ENCODE measurements around the gene KCNF1. TPM values are rescaled to one million over a fixed set of nuclear protein-coding genes. Genes with fewer than 3 reads are reported as not detected.

The KCNF1 gene
- total and polyA plus RNA-seq, 2 of the 8 experiments (the other 6 are each of a cell fraction or from before 2014, with no cell fraction given), result 0.48 to 1.5 TPM

DNA sequence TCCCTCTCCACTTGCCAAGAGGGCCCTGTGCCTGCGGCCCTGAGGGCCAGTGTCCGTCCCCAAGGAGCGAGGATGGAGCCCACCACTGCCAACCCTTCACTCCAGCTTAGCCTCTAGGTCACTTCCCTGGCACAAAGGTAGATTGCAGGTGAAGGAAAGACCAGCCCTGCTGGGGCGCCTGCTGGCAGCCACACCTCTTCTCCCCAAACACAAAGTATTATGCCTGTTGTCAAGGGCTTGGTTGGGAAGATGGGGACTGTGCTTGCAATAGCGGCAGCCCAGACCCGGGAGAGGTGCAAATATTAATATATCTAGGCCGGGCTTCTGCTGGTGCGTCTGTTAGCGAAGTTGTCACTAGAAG lies 7.7 kb downstream of the KCNF1 start:
- no peak for DNase-seq (ENCODE audit: low read depth in 1 of 2, low spot score in 2 of 2)
- Histone ChIP-seq H3K9ac (replicated peaks in 1 of 4; ENCODE audit: extremely low read depth in 1 of 4, low read depth in 3 of 4, low read length in 3 of 4) (no peak overlapping the region), H2BK5ac (ENCODE audit: low read depth, low read length) (peak overlapping the region; percentile 88; the same call in 1 of the 2 replicates), H3K23ac (ENCODE audit: insufficient read length) (no peak overlapping the region), H3K4ac (replicated peaks; ENCODE audit: insufficient read length, low read depth, low read length) (no peak overlapping the region), H3K4me1 (replicated peaks in 1 of 4; ENCODE audit: control insufficient read depth in 3 of 4, insufficient read depth in 4 of 4, low read length in 3 of 4) (peaks cover 0 to 28% (median 14%) of the 10 kb centered on the region in 4 experiments; a peak in 6 of 7 replicates), H2BK120ac (replicated peaks; ENCODE audit: low read depth, low read length) (no peak overlapping the region), H3K79me2 (ENCODE audit: control insufficient read depth in 1 of 2, insufficient read depth in 2 of 2, low read length in 2 of 2) (no peaks in the 10 kb centered on the region), H4K5ac (ENCODE audit: insufficient read length, low read depth, low read length) (no peak overlapping the region), H3K27me3 (replicated peaks in 1 of 4; ENCODE audit: control insufficient read depth in 3 of 4, extremely low read depth in 1 of 4, insufficient read depth in 3 of 4, low read length in 3 of 4) (peaks cover 0 to 9% (median 2%) of the 10 kb centered on the region in 4 experiments; a peak in 3 of 7 replicates), H3K36me3 (ENCODE audit: control insufficient read depth in 2 of 4, insufficient read depth in 4 of 4, low read length in 3 of 4) (no peaks in the 10 kb centered on the region), H3K9me3 (ENCODE audit: insufficient read depth in 2 of 2, low read depth in 1 of 2, low read length in 1 of 2) (no peaks in the 10 kb centered on the region), H3K23me2 (ENCODE audit: low read depth, low read length) (no peaks in the 10 kb centered on the region), H3K79me1 (ENCODE audit: low read depth, low read length) (no peaks in the 10 kb centered on the region), H3K14ac (ENCODE audit: insufficient read length) (no peak overlapping the region), H2BK20ac (ENCODE audit: low read length) (peak overlapping the region; percentile 61; the same call in 1 of the 2 replicates), H2AFZ (ENCODE audit: low read length) (no peak overlapping the region), H3K4me3 (ENCODE audit: extremely low read depth in 1 of 4, insufficient read depth in 2 of 4, low read depth in 3 of 4, low read length in 4 of 4) (no peak overlapping the region), H4K20me1 (replicated peaks in 1 of 2; ENCODE audit: control insufficient read depth in 1 of 2, insufficient read depth in 2 of 2, low read length in 2 of 2) (no peaks in the 10 kb centered on the region), H4K8ac (ENCODE audit: extremely low read depth, insufficient read depth, low read length) (no peak overlapping the region), H2AK5ac (ENCODE audit: low read depth, low read length) (no peak overlapping the region), H2BK15ac (ENCODE audit: low read length) (0 out of 2 replicates have a peak overlapping the region, but pooled peaks have one; percentile 61), H3K56ac (replicated peaks; ENCODE audit: insufficient read length, low read depth, low read length) (no peak overlapping the region), H4K91ac (replicated peaks; ENCODE audit: insufficient read length, low read length) (peak overlapping the region; percentile 22), H3K18ac (ENCODE audit: extremely low read depth, low read length) (peak overlapping the region; percentile 6; the same call in 1 of the 2 replicates), H3K4me2 (ENCODE audit: insufficient read depth in 1 of 2, low read depth in 2 of 2, low read length in 2 of 2) (no peak overlapping the region), H2BK12ac (ENCODE audit: low read depth, low read length) (peak overlapping the region; percentile 84; the same call in 1 of the 2 replicates), H3K27ac (ENCODE audit: low read depth, low read length) (no peak overlapping the region)
- POLR2A ChIA-PET (ENCODE audit: partially characterized antibody), result interaction anchor here (2.1 kb wide), 1 partner anchor 9 kb away, joined by 4 read pairs; no protein-coding TSS in a partner anchor
- 85% methylated on average over 9 of the region's 9 CpGs; no CpG with 5 or more reads in 1 of the 2 experiments for WGBS, 2 experiments (ENCODE audit: extremely low coverage in 1 of 2, insufficient coverage in 1 of 2, insufficient read length in 1 of 2, insufficient replicate concordance in 2 of 2, low coverage in 1 of 2, low lambda C conversion rate in 2 of 2, missing lambda C conversion rate in 1 of 2)
- FAIRE-seq, result no peak
- CTCF ChIA-PET (ENCODE audit: partially characterized antibody), result interaction anchor here (1.0 to 4.8 kb wide), 4 partner anchors 8 to 86 kb away, joined by 3 to 37 read pairs (median 15); partner anchors contain the start of gene KCNF1
- TF ChIP-seq SIN3A (conservative IDR thresholded peaks at IDR 0.05 in 1 of 2, IDR thresholded peaks at IDR 0.05 in 1 of 2; ENCODE audit: low read depth in 1 of 2, low read length in 2 of 2) (no peak), KDM1A (IDR thresholded peaks at IDR 0.05; ENCODE audit: borderline replicate concordance, low read length) (no peak), CTBP2 (IDR thresholded peaks at IDR 0.05; ENCODE audit: borderline replicate concordance, insufficient read depth, insufficient read length, low read length) (no peak), CBX8 (IDR thresholded peaks at IDR 0.05; ENCODE audit: borderline replicate concordance, low read depth, low read length) (no peak), BRCA1 (IDR thresholded peaks at IDR 0.05; ENCODE audit: low read depth, low read length) (no peak), FOSL1 (IDR thresholded peaks at IDR 0.05; ENCODE audit: insufficient read depth, low read depth, low read length) (no peak), NRF1 (IDR thresholded peaks at IDR 0.05; ENCODE audit: low read depth, low read length) (no peak)
- TF ChIP-seq, protein P1, sequence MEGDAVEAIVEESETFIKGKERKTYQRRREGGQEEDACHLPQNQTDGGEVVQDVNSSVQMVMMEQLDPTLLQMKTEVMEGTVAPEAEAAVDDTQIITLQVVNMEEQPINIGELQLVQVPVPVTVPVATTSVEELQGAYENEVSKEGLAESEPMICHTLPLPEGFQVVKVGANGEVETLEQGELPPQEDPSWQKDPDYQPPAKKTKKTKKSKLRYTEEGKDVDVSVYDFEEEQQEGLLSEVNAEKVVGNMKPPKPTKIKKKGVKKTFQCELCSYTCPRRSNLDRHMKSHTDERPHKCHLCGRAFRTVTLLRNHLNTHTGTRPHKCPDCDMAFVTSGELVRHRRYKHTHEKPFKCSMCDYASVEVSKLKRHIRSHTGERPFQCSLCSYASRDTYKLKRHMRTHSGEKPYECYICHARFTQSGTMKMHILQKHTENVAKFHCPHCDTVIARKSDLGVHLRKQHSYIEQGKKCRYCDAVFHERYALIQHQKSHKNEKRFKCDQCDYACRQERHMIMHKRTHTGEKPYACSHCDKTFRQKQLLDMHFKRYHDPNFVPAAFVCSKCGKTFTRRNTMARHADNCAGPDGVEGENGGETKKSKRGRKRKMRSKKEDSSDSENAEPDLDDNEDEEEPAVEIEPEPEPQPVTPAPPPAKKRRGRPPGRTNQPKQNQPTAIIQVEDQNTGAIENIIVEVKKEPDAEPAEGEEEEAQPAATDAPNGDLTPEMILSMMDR (IDR thresholded peaks at IDR 0.05; ENCODE audit: control extremely low read depth in 1 of 3, insufficient read depth in 1 of 3, low read depth in 1 of 3, low read length in 3 of 3), result no peak
- TF ChIP-seq, protein P2, sequence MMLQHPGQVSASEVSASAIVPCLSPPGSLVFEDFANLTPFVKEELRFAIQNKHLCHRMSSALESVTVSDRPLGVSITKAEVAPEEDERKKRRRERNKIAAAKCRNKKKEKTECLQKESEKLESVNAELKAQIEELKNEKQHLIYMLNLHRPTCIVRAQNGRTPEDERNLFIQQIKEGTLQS (IDR thresholded peaks at IDR 0.05; ENCODE audit: insufficient read depth, low read depth, low read length), result no peak
